ENCODE measurements around the gene TAS2R3. TPM values are rescaled to one million over a fixed set of nuclear protein-coding genes. Genes with fewer than 3 reads are reported as not detected.
A peak's percentile ranks its signal among the peaks of the same experiment; 100 is the strongest.

The TAS2R3 gene
- total and polyA plus RNA-seq, 2 of the 13 experiments (the other 11 are each of a cell fraction or from before 2014, with no cell fraction given): 0.74 to 1.1 TPM

GRCh38 chr7:141737836-141738591, 25.9 kb upstream of the TAS2R3 start, which contains the start of gene SSBP1 (continued):
- 0 out of 2 replicates have a peak, but pooled peaks have one; percentile 58 for TF ChIP-seq ZBTB44 (CRISPR knock-in tag; IDR thresholded peaks at IDR 0.05)
- no peak for TF ChIP-seq ZNF672 (CRISPR knock-in tag; IDR thresholded peaks at IDR 0.05)
- peak; percentile 89 for TF ChIP-seq ZNF883 (CRISPR knock-in tag; IDR thresholded peaks at IDR 0.05; ENCODE audit: not compliant biosample characterization)
- TF ChIP-seq KLF13 (CRISPR knock-in tag; IDR thresholded peaks at IDR 0.05): no peak
- TF ChIP-seq ZNF776 (CRISPR knock-in tag; IDR thresholded peaks at IDR 0.05): peak; percentile 81
- TF ChIP-seq ZNF83 (CRISPR knock-in tag; IDR thresholded peaks at IDR 0.05; ENCODE audit: borderline replicate concordance): no peak
- TF ChIP-seq, protein P1, sequence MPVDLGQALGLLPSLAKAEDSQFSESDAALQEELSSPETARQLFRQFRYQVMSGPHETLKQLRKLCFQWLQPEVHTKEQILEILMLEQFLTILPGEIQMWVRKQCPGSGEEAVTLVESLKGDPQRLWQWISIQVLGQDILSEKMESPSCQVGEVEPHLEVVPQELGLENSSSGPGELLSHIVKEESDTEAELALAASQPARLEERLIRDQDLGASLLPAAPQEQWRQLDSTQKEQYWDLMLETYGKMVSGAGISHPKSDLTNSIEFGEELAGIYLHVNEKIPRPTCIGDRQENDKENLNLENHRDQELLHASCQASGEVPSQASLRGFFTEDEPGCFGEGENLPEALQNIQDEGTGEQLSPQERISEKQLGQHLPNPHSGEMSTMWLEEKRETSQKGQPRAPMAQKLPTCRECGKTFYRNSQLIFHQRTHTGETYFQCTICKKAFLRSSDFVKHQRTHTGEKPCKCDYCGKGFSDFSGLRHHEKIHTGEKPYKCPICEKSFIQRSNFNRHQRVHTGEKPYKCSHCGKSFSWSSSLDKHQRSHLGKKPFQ (CRISPR knock-in tag; IDR thresholded peaks at IDR 0.05; ENCODE audit: insufficient replicate concordance): no peak
- TF ChIP-seq ZNF263 (CRISPR knock-in tag; IDR thresholded peaks at IDR 0.05): peak; percentile 77
- TF ChIP-seq CENPBD1 (CRISPR knock-in tag; IDR thresholded peaks at IDR 0.05; ENCODE audit: borderline replicate concordance, low read depth): no peak
- TF ChIP-seq RFXAP (CRISPR knock-in tag; IDR thresholded peaks at IDR 0.05; ENCODE audit: borderline replicate concordance): peak; percentile 88
- peak; percentile 83; the same call in 1 of the 2 replicates for TF ChIP-seq KDM5B (CRISPR knock-in tag; IDR thresholded peaks at IDR 0.05; ENCODE audit: borderline replicate concordance)
- TF ChIP-seq ZNF335 (CRISPR knock-in tag; IDR thresholded peaks at IDR 0.05): peak; percentile 86
- peak; percentile 93 for TF ChIP-seq ELF1 (CRISPR knock-in tag; IDR thresholded peaks at IDR 0.05)
- no peak for TF ChIP-seq SKI (IDR thresholded peaks at IDR 0.05; ENCODE audit: partially characterized antibody)
- peak; percentile 60; the same call in 1 of the 2 replicates for TF ChIP-seq TGIF2 (CRISPR knock-in tag; IDR thresholded peaks at IDR 0.05)
- TF ChIP-seq, protein P2, sequence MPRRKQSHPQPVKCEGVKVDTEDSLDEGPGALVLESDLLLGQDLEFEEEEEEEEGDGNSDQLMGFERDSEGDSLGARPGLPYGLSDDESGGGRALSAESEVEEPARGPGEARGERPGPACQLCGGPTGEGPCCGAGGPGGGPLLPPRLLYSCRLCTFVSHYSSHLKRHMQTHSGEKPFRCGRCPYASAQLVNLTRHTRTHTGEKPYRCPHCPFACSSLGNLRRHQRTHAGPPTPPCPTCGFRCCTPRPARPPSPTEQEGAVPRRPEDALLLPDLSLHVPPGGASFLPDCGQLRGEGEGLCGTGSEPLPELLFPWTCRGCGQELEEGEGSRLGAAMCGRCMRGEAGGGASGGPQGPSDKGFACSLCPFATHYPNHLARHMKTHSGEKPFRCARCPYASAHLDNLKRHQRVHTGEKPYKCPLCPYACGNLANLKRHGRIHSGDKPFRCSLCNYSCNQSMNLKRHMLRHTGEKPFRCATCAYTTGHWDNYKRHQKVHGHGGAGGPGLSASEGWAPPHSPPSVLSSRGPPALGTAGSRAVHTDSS (CRISPR knock-in tag; conservative IDR thresholded peaks at IDR 0.05): no peak
- peak; percentile 79 for TF ChIP-seq ZNF160 (CRISPR knock-in tag; IDR thresholded peaks at IDR 0.05)
- TF ChIP-seq KDM1A (CRISPR knock-in tag; IDR thresholded peaks at IDR 0.05): no peak
- TF ChIP-seq, protein P3, sequence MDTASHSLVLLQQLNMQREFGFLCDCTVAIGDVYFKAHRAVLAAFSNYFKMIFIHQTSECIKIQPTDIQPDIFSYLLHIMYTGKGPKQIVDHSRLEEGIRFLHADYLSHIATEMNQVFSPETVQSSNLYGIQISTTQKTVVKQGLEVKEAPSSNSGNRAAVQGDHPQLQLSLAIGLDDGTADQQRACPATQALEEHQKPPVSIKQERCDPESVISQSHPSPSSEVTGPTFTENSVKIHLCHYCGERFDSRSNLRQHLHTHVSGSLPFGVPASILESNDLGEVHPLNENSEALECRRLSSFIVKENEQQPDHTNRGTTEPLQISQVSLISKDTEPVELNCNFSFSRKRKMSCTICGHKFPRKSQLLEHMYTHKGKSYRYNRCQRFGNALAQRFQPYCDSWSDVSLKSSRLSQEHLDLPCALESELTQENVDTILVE (CRISPR knock-in tag; IDR thresholded peaks at IDR 0.05): peak; percentile 93
- TF ChIP-seq ZNF143 (CRISPR knock-in tag; IDR thresholded peaks at IDR 0.05): peak; percentile 62; the same call in 1 of the 2 replicates
- TF ChIP-seq TFDP1 (CRISPR knock-in tag; IDR thresholded peaks at IDR 0.05; ENCODE audit: borderline replicate concordance): peak; percentile 55; the same call in 1 of the 2 replicates
